ENCODE data around the gene GALNT15.

GALNT15 gene

GRCh38 chr3:16222547-16222946 lies 48.1 kb downstream of the GALNT15 start:
- Histone ChIP-seq H4K8ac (ENCODE audit: low read depth, low read length) (no peak overlapping the region), H3K23ac (ENCODE audit: low read length) (no peak overlapping the region), H3K4me1 (ENCODE audit: control insufficient read depth in 1 of 2, insufficient read depth in 2 of 2, low read length in 2 of 2) (no peaks in the 10 kb centered on the region), H3K4me2 (ENCODE audit: low read length) (no peak overlapping the region), H3K27me3 (ENCODE audit: insufficient read depth, low read length) (no peaks in the 10 kb centered on the region), H4K12ac (ENCODE audit: low read depth, low read length) (no peak overlapping the region), H2BK12ac (ENCODE audit: low read length) (no peak overlapping the region), H3K27ac (ENCODE audit: low read depth, low read length) (no peak overlapping the region), H3K9me3 (ENCODE audit: insufficient read depth, low read depth, low read length) (no peaks in the 10 kb centered on the region), H2BK5ac (ENCODE audit: low read depth, low read length, poor library complexity) (no peak overlapping the region), H3K9ac (ENCODE audit: low read length) (no peak overlapping the region), H3K4me3 (ENCODE audit: low read depth, low read length) (no peak overlapping the region), H2AFZ (ENCODE audit: insufficient read depth, low read length, poor library complexity) (no peak overlapping the region), H2AK5ac (ENCODE audit: low read length) (no peak overlapping the region), H3K79me1 (ENCODE audit: low read length) (no peaks in the 10 kb centered on the region), H3K36me3 (ENCODE audit: control insufficient read depth in 1 of 2, insufficient read depth in 2 of 2, low read length in 2 of 2) (no peaks in the 10 kb centered on the region), H4K91ac (ENCODE audit: low read depth, low read length) (no peak overlapping the region), H2BK120ac (ENCODE audit: insufficient read depth, low read length, poor library complexity) (no peak overlapping the region), H3K14ac (ENCODE audit: low read length) (no peak overlapping the region), H3K18ac (ENCODE audit: low read length) (no peak overlapping the region), H3K79me2 (ENCODE audit: control insufficient read depth, insufficient read depth, low read length, poor library complexity) (no peaks in the 10 kb centered on the region), H3K4ac (ENCODE audit: low read depth, low read length) (no peak overlapping the region)
- no CpG with 5 or more reads among the region's 2 CpGs for WGBS (ENCODE audit: extremely low coverage, insufficient coverage, insufficient read length)
- DNase-seq = peak; percentile 84 to 90

GRCh38 chr3:16224325-16224724 lies 49.8 kb downstream of the GALNT15 start:
- Histone ChIP-seq H3K79me1 (ENCODE audit: low read length) (no peaks in the 10 kb centered on the region), H3K14ac (ENCODE audit: low read length) (no peak overlapping the region), H3K4me2 (ENCODE audit: low read length) (no peak overlapping the region), H3K23ac (ENCODE audit: low read length) (no peak overlapping the region), H3K9ac (ENCODE audit: low read length) (no peak overlapping the region), H3K4me3 (ENCODE audit: low read depth, low read length) (no peak overlapping the region), H2AFZ (ENCODE audit: insufficient read depth, low read length, poor library complexity) (no peak overlapping the region), H3K4ac (ENCODE audit: low read depth, low read length) (no peak overlapping the region), H2AK5ac (ENCODE audit: low read length) (no peak overlapping the region), H3K18ac (ENCODE audit: low read length) (no peak overlapping the region), H3K9me3 (ENCODE audit: insufficient read depth, low read depth, low read length) (no peaks in the 10 kb centered on the region), H2BK12ac (ENCODE audit: low read length) (no peak overlapping the region), H4K91ac (ENCODE audit: low read depth, low read length) (no peak overlapping the region), H3K27ac (ENCODE audit: low read depth, low read length) (no peak overlapping the region), H4K8ac (ENCODE audit: low read depth, low read length) (no peak overlapping the region), H2BK5ac (ENCODE audit: low read depth, low read length, poor library complexity) (no peak overlapping the region), H3K79me2 (ENCODE audit: control insufficient read depth, insufficient read depth, low read length, poor library complexity) (no peaks in the 10 kb centered on the region), H3K36me3 (ENCODE audit: control insufficient read depth in 1 of 2, insufficient read depth in 2 of 2, low read length in 2 of 2) (no peaks in the 10 kb centered on the region), H4K12ac (ENCODE audit: low read depth, low read length) (no peak overlapping the region), H3K27me3 (ENCODE audit: insufficient read depth, low read length) (no peaks in the 10 kb centered on the region), H3K4me1 (ENCODE audit: control insufficient read depth in 1 of 2, insufficient read depth in 2 of 2, low read length in 2 of 2) (no peaks in the 10 kb centered on the region), H2BK120ac (ENCODE audit: insufficient read depth, low read length, poor library complexity) (no peak overlapping the region)
- no CpG with 5 or more reads among the region's 2 CpGs for WGBS (ENCODE audit: extremely low coverage, insufficient coverage, insufficient read length)
- no peak for DNase-seq

GRCh38 chr3:16227566-16227965 lies 53.1 kb downstream of the GALNT15 start:
- Histone ChIP-seq H4K12ac (ENCODE audit: low read depth, low read length) (no peak overlapping the region), H3K4me2 (ENCODE audit: low read length) (no peak overlapping the region), H2BK5ac (ENCODE audit: low read depth, low read length, poor library complexity) (no peak overlapping the region), H3K36me3 (ENCODE audit: control insufficient read depth in 1 of 2, insufficient read depth in 2 of 2, low read length in 2 of 2) (no peaks in the 10 kb centered on the region), H3K4me3 (ENCODE audit: low read depth, low read length) (no peak overlapping the region), H4K8ac (ENCODE audit: low read depth, low read length) (no peak overlapping the region), H3K23ac (ENCODE audit: low read length) (no peak overlapping the region), H3K79me2 (ENCODE audit: control insufficient read depth, insufficient read depth, low read length, poor library complexity) (no peaks in the 10 kb centered on the region), H2AFZ (ENCODE audit: insufficient read depth, low read length, poor library complexity) (no peak overlapping the region), H3K9ac (ENCODE audit: low read length) (no peak overlapping the region), H2BK120ac (ENCODE audit: insufficient read depth, low read length, poor library complexity) (no peak overlapping the region), H3K79me1 (ENCODE audit: low read length) (no peaks in the 10 kb centered on the region), H3K9me3 (ENCODE audit: insufficient read depth, low read depth, low read length) (no peaks in the 10 kb centered on the region), H3K27ac (ENCODE audit: low read depth, low read length) (no peak overlapping the region), H3K18ac (ENCODE audit: low read length) (no peak overlapping the region), H4K91ac (ENCODE audit: low read depth, low read length) (no peak overlapping the region), H3K4me1 (ENCODE audit: control insufficient read depth in 1 of 2, insufficient read depth in 2 of 2, low read length in 2 of 2) (no peaks in the 10 kb centered on the region), H3K27me3 (ENCODE audit: insufficient read depth, low read length) (no peaks in the 10 kb centered on the region), H2AK5ac (ENCODE audit: low read length) (no peak overlapping the region), H2BK12ac (ENCODE audit: low read length) (no peak overlapping the region), H3K4ac (ENCODE audit: low read depth, low read length) (no peak overlapping the region), H3K14ac (ENCODE audit: low read length) (no peak overlapping the region)
- WGBS (ENCODE audit: extremely low coverage, insufficient coverage, insufficient read length) = no CpG with 5 or more reads among the region's 1 CpG
- no peak for DNase-seq

- Histone ChIP-seq H3K4ac (ENCODE audit: low read depth, low read length) (no peak overlapping the region), H2BK12ac (ENCODE audit: low read length) (no peak overlapping the region), H3K4me2 (ENCODE audit: low read length) (no peak overlapping the region), H2BK120ac (ENCODE audit: insufficient read depth, low read length, poor library complexity) (no peak overlapping the region), H4K12ac (ENCODE audit: low read depth, low read length) (no peak overlapping the region), H3K18ac (ENCODE audit: low read length) (no peak overlapping the region), H3K9me3 (ENCODE audit: insufficient read depth, low read depth, low read length) (no peaks in the 10 kb centered on the region), H3K23ac (ENCODE audit: low read length) (no peak overlapping the region), H2BK5ac (ENCODE audit: low read depth, low read length, poor library complexity) (no peak overlapping the region), H3K36me3 (ENCODE audit: control insufficient read depth in 1 of 2, insufficient read depth in 2 of 2, low read length in 2 of 2) (no peaks in the 10 kb centered on the region), H3K79me2 (ENCODE audit: control insufficient read depth, insufficient read depth, low read length, poor library complexity) (no peaks in the 10 kb centered on the region), H2AFZ (ENCODE audit: insufficient read depth, low read length, poor library complexity) (no peak overlapping the region), H3K9ac (ENCODE audit: low read length) (no peak overlapping the region), H4K8ac (ENCODE audit: low read depth, low read length) (no peak overlapping the region), H3K27me3 (ENCODE audit: insufficient read depth, low read length) (no peaks in the 10 kb centered on the region), H2AK5ac (ENCODE audit: low read length) (no peak overlapping the region), H3K27ac (ENCODE audit: low read depth, low read length) (no peak overlapping the region), H3K79me1 (ENCODE audit: low read length) (no peaks in the 10 kb centered on the region), H3K14ac (ENCODE audit: low read length) (no peak overlapping the region), H3K4me1 (ENCODE audit: control insufficient read depth in 1 of 2, insufficient read depth in 2 of 2, low read length in 2 of 2) (no peaks in the 10 kb centered on the region), H4K91ac (ENCODE audit: low read depth, low read length) (no peak overlapping the region), H3K4me3 (ENCODE audit: low read depth, low read length) (no peak overlapping the region)
- no peak for DNase-seq
Measured at GRCh38 chr3:16229681-16230080, 55.2 kb downstream of the GALNT15 start.

All from trophoblast cell (in vitro differentiated cells and primary cell).